T-cell (primary cell): Measurements from ENCODE around the gene SCAMP4. TPM values are rescaled to one million over a fixed set of nuclear protein-coding genes. Genes with fewer than 3 reads are reported as not detected.

Experiments used
- ATAC-seq, 4 experiments: fragments of 200-7000 bp in 3 of 4; fragments of 150-1000 bp in 1 of 4; cut with Tn5 transposase; replicated peaks in 1 of 4; 1 replicate in 3 of 4; 2 replicates in 1 of 4; pipeline ENCODE4 v1.10.0; 2021; ENCODE audit warnings: moderate library complexity in 3 of 4, mild to moderate bottlenecking in 2 of 4, moderate number of reproducible peaks in 1 of 4
- CTCF ChIA-PET, 2 donors: fragments of 300-600 bp; sonication (Branson Sonifier 250); formaldehyde crosslinking; loops; one replicate each; lab custom pipeline; 2022; ENCODE audit warnings: antibody characterized with exemption in 2 of 2; lab: Charles Lee
- POLR2A ChIA-PET, 2 donors: fragments of 300-600 bp; sonication (Branson Sonifier 250); formaldehyde crosslinking; loops; one replicate each; lab custom pipeline; 2022; ENCODE audit warnings: antibody characterized with exemption in 2 of 2; lab: Charles Lee
- DNase-seq, 35 experiments: peaks; one replicate each; pipeline versions ENCODE4 v3.0.0 to v3.0.0-alpha.2; 2013 to 2023
- H3K27ac ChIP-seq: one replicate; pipeline ENCODE4 v1.5.1; 2013; ENCODE audit warnings: low read length
- H3K27me3 ChIP-seq, 2 experiments: replicated peaks in 1 of 2; 1 replicate in 1 of 2; 2 replicates in 1 of 2; pipeline versions ENCODE4 v1.6.1 to v1.7.0; 2013; ENCODE audit warnings: low read length in 1 of 2, mixed read lengths in 1 of 2; ENCODE audit not compliant: control insufficient read depth in 2 of 2, insufficient read depth in 2 of 2; ENCODE audit errors: extremely low read depth in 1 of 2
- H3K36me3 ChIP-seq, 2 donors: 1 replicate in 1 of 2; 2 replicates in 1 of 2; pipeline versions ENCODE4 v1.6.1 to v1.7.0; 2013; ENCODE audit warnings: low read length in 1 of 2; ENCODE audit not compliant: control insufficient read depth in 2 of 2, insufficient read depth in 1 of 2; ENCODE audit errors: extremely low read depth in 1 of 2
- H3K4me1 ChIP-seq, 2 experiments: 1 replicate in 1 of 2; 2 replicates in 1 of 2; pipeline versions ENCODE4 v1.6.1 to v1.7.0; 2013; ENCODE audit warnings: low read length in 2 of 2, mixed read lengths in 1 of 2; ENCODE audit not compliant: insufficient read depth in 2 of 2, control insufficient read depth in 1 of 2; ENCODE audit errors: extremely low read depth in 1 of 2
- H3K4me3 ChIP-seq, 2 donors: 1 replicate in 1 of 2; 2 replicates in 1 of 2; pipeline versions ENCODE4 v1.5.1 to v1.7.0; 2013; ENCODE audit warnings: mild to moderate bottlenecking in 2 of 2, low read length in 1 of 2, moderate library complexity in 1 of 2; ENCODE audit not compliant: control insufficient read depth in 1 of 2; ENCODE audit errors: extremely low read depth in 1 of 2
- H3K9me3 ChIP-seq: 2 replicates; pipeline ENCODE4 v1.7.0; 2013
- H3K27ac Mint-ChIP-seq, 2 donors: one replicate each; pipeline ENCODE4 v1.8.0; 2020 to 2021; ENCODE audit warnings: mild to moderate bottlenecking in 2 of 2, mixed read lengths in 2 of 2
- H3K27me3 Mint-ChIP-seq, 2 donors: one replicate each; pipeline ENCODE4 v1.8.0; 2021 to 2022; ENCODE audit warnings: mixed read lengths in 2 of 2
- H3K36me3 Mint-ChIP-seq: one replicate; pipeline ENCODE4 v1.8.0; 2021; ENCODE audit warnings: mixed read lengths
- H3K4me1 Mint-ChIP-seq, 3 donors: one replicate each; pipeline ENCODE4 v1.8.0; 2020 to 2022; ENCODE audit warnings: mixed read lengths in 3 of 3, mild to moderate bottlenecking in 1 of 3
- H3K4me3 Mint-ChIP-seq, 3 donors: one replicate each; pipeline ENCODE4 v1.8.0; 2020 to 2022; ENCODE audit warnings: mild to moderate bottlenecking in 3 of 3, mixed read lengths in 3 of 3, moderate library complexity in 3 of 3
- H3K9me3 Mint-ChIP-seq, 3 donors: one replicate each; pipeline ENCODE4 v1.8.0; 2020 to 2022; ENCODE audit warnings: mixed read lengths in 3 of 3
- WGBS: methylation state at CpG from one replicate; pipeline ENCODE4 v1.1.5; 2013; ENCODE audit warnings: missing lambda C conversion rate; ENCODE audit not compliant: insufficient coverage; 5-methylcytosine and 5-hydroxymethylcytosine counted together
- total RNA-seq, 35 experiments: library from RNA in 6 of 35; stranded (reverse) in 6 of 35; fragments of 120-200 nt in 1 of 35; gene quantifications; one replicate each; pipeline versions ENCODE4 v1.2.1 to v1.2.4 and lab custom pipeline; 2013 to 2026

The SCAMP4 gene
- total RNA-seq, 5 donors from 2014 or later (not counting 1 experiment from before 2014, with no cell fraction given): 24.8 to 49.2 (median 27.5) TPM

DNA sequence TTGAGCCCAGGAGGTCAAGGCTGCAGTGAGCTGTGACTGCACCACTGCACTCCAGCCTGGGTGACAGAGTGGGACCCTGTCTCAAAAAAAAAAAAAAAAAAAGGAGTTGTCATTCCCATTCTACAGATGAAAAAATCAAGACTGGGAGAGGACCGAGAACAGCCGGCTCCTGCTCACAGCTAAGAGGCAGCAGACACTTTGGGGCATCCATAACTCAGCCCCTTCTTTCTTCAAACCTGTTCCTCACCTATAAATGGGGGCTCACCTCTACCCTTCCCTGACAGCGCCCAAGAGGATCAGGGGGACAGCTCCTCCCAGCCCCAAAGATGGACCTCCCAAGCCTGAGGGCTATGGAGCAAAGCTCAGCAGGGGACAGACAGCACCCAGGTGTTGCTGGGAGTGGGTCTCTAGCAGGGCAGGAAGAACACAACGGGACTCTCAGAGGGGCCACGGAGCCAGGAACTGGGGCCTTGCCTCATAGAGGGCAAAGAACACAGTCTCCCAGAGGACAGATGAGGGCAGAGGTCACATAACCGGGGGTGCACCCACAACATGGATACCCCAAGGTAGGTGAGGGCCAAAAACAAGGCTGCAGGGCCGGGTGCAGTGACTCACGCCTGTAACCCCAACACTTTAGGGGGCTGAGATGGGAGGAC lies 38.4 kb upstream of the SCAMP4 start:
- Mint-ChIP-seq H3K27ac (peak overlapping the region; percentile 27 to 73), H3K4me1 (peaks cover 14 to 24% (median 22%) of the 10 kb centered on the region in 3 donors), H3K27me3 (no peaks in the 10 kb centered on the region), H3K9me3 (no peaks in the 10 kb centered on the region), H3K36me3 (no peaks in the 10 kb centered on the region), H3K4me3 (no peak overlapping the region)
- ChIA-PET CTCF (interaction anchor here in 1 of 2 donors (0.5 to 0.7 kb wide), 2 partner anchors 82 to 85 kb away, joined by 3 to 6 read pairs; no protein-coding TSS in a partner anchor), POLR2A (no interaction called here)
- Histone ChIP-seq H3K4me1 (peaks cover 1 to 36% of the 10 kb centered on the region in 2 experiments), H3K27me3 (no peaks in the 10 kb centered on the region), H3K36me3 (peaks cover 6 to 12% of the 10 kb centered on the region in 2 donors), H3K27ac (no peak overlapping the region), H3K9me3 (no peaks in the 10 kb centered on the region), H3K4me3 (no peak overlapping the region)
- 88% methylated on average over 5 of the region's 8 CpGs for WGBS
- ATAC-seq: no peak
- no peak for DNase-seq

DNA sequence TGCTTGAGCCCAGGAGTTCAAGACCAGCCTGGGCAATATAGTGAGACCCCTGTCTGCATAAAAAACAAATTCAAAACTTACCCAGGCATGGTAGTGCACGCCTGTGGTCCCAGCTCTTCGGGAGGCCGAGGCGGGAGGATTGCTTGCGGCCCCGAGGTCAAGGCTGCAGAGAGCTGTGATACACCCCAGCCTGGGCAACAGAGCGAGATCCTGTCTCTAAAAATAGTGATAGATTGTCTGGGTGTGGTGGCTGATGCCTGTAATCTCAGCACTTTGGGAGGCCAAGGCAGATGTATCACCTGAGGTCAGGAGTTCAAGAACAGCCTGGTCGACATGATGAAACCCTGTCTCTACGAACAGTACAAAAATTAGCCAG lies 37.9 kb upstream of the SCAMP4 start:
- POLR2A ChIA-PET: no interaction called here
- ATAC-seq (no peak), DNase-seq (no peak)
- no peak overlapping the region for H3K4me3 Mint-ChIP-seq
- CTCF ChIA-PET: no interaction called here
- H3K27ac ChIP-seq: no peak overlapping the region
- no peaks in the 10 kb centered on the region for H3K27me3 Mint-ChIP-seq
- no peaks in the 10 kb centered on the region for H3K36me3 Mint-ChIP-seq
- H3K9me3 ChIP-seq: no peaks in the 10 kb centered on the region
- H3K27me3 ChIP-seq: no peaks in the 10 kb centered on the region
- H3K4me1 Mint-ChIP-seq: peaks cover 11 to 21% (median 21%) of the 10 kb centered on the region in 3 donors
- H3K27ac Mint-ChIP-seq: peak overlapping the region; percentile 39 to 73
- H3K9me3 Mint-ChIP-seq: no peaks in the 10 kb centered on the region
- H3K4me1 ChIP-seq: peaks cover 0 to 36% of the 10 kb centered on the region in 2 experiments
- 91% methylated on average over 7 of the region's 9 CpGs for WGBS
- no peak overlapping the region for H3K4me3 ChIP-seq
- H3K36me3 ChIP-seq: peaks cover 8 to 12% of the 10 kb centered on the region in 2 donors

DNA sequence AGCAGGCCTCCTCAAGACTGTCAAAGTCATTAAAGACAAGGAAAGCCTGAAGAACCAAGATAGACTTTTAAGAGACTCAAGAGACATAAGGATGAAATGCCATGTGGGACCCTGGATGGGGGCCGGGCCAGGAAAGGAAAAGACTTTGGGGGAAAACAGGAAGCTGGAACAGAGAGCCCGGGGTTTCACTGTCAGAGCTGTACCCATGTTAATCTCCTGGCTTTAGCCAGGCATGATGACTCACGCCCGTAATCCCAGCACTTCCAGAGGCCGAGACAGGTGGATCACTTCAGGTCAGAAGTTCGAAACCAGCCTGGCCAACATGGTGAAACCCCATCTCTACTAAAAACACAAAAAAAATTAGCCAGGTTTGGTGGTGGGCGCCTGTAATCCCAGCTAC lies 36.2 kb upstream of the SCAMP4 start:
- peaks cover 8 to 50% of the 10 kb centered on the region in 2 experiments for H3K4me1 ChIP-seq
- no peak for ATAC-seq
- no peaks in the 10 kb centered on the region for H3K9me3 ChIP-seq
- Mint-ChIP-seq H3K4me3 (no peak overlapping the region), H3K4me1 (peaks cover 18 to 32% (median 28%) of the 10 kb centered on the region in 3 donors), H3K27me3 (no peaks in the 10 kb centered on the region), H3K9me3 (no peaks in the 10 kb centered on the region), H3K36me3 (no peaks in the 10 kb centered on the region), H3K27ac (peak overlapping the region; percentile 23 to 61)
- H3K27me3 ChIP-seq: no peaks in the 10 kb centered on the region
- peaks cover 15 to 27% of the 10 kb centered on the region in 2 donors for H3K36me3 ChIP-seq
- ChIA-PET CTCF (interaction anchor here in 1 of 2 donors (0.6 to 0.7 kb wide), 2 partner anchors 28 to 179 kb away, joined by 3 to 6 read pairs; no protein-coding TSS in a partner anchor), POLR2A (interaction anchor here in 1 of 2 donors (0.6 kb wide), 1 partner anchor 794 kb away, joined by 3 read pairs; no protein-coding TSS in a partner anchor)
- no peak overlapping the region for H3K4me3 ChIP-seq
- no peak overlapping the region for H3K27ac ChIP-seq
- DNase-seq: no peak
- WGBS: 98% methylated on average over 7 of the region's 7 CpGs

DNA sequence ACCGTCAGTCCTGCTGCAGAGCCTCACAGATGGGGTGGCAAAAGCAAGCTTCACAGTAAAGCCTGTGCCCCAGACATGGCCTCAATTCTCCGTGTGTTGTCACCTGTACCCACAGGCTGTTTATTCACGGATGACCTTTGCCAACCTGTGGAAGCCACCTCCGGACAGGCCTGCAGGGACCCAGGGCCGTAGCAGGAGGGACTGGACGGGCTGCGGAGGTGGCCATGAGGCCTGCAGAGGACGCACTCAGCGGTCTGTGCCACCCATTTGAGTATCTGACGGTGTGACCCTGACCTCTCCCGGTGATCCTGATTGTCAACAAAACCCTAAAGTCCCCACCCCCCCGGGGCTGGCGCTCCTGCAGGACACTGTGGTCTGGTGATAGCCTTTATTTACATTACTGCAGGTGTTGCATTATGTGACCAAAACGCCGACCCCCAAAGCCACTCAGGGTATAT lies 34.0 kb upstream of the SCAMP4 start:
- no peaks in the 10 kb centered on the region for H3K9me3 Mint-ChIP-seq
- 92% methylated on average over 13 of the region's 15 CpGs for WGBS
- no peak overlapping the region for H3K27ac ChIP-seq
- POLR2A ChIA-PET: no interaction called here
- no peaks in the 10 kb centered on the region for H3K36me3 Mint-ChIP-seq
- H3K36me3 ChIP-seq: peaks cover 15 to 27% of the 10 kb centered on the region in 2 donors
- no peak overlapping the region for H3K4me3 Mint-ChIP-seq
- H3K27me3 Mint-ChIP-seq: no peaks in the 10 kb centered on the region
- CTCF ChIA-PET: no interaction called here
- H3K9me3 ChIP-seq: no peaks in the 10 kb centered on the region
- H3K4me1 ChIP-seq: peaks cover 14 to 43% of the 10 kb centered on the region in 2 experiments
- H3K27ac Mint-ChIP-seq: no peak overlapping the region
- ATAC-seq (no peak), DNase-seq (no peak)
- no peak overlapping the region for H3K4me3 ChIP-seq
- H3K4me1 Mint-ChIP-seq: peaks cover 35 to 44% (median 38%) of the 10 kb centered on the region in 3 donors
- no peaks in the 10 kb centered on the region for H3K27me3 ChIP-seq

DNA sequence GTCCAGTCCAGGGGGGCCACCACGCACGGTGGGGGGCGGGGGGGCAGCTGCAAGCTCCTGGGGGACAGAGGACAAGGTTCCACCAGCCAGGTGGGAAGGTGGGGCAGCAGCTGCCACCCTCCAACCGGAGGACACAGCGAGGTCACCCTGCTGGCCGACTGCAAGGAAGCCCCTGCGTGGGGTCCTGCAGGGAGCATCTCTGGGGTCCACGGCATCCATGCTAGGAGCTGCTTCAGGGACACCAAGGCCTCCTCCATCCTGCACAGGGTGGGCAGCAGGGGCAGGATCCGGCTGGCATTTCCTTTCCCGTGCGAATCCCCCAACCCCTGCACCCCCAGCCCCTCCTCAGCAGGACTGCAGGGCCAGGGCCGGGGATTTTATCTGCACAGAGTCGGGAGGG lies 33.6 kb upstream of the SCAMP4 start:
- Histone ChIP-seq H3K4me1 (peaks cover 17 to 48% of the 10 kb centered on the region in 2 experiments), H3K27ac (no peak overlapping the region), H3K4me3 (no peak overlapping the region), H3K9me3 (no peaks in the 10 kb centered on the region), H3K36me3 (peaks cover 15 to 27% of the 10 kb centered on the region in 2 donors), H3K27me3 (no peaks in the 10 kb centered on the region)
- peaks cover 38 to 49% (median 43%) of the 10 kb centered on the region in 3 donors for H3K4me1 Mint-ChIP-seq
- H3K4me3 Mint-ChIP-seq: no peak overlapping the region
- H3K27me3 Mint-ChIP-seq: no peaks in the 10 kb centered on the region
- DNase-seq (no peak), ATAC-seq (no peak)
- 95% methylated on average over 8 of the region's 13 CpGs for WGBS
- H3K27ac Mint-ChIP-seq: no peak overlapping the region
- H3K9me3 Mint-ChIP-seq: no peaks in the 10 kb centered on the region
- CTCF ChIA-PET: no interaction called here
- POLR2A ChIA-PET: no interaction called here
- H3K36me3 Mint-ChIP-seq: no peaks in the 10 kb centered on the region

DNA sequence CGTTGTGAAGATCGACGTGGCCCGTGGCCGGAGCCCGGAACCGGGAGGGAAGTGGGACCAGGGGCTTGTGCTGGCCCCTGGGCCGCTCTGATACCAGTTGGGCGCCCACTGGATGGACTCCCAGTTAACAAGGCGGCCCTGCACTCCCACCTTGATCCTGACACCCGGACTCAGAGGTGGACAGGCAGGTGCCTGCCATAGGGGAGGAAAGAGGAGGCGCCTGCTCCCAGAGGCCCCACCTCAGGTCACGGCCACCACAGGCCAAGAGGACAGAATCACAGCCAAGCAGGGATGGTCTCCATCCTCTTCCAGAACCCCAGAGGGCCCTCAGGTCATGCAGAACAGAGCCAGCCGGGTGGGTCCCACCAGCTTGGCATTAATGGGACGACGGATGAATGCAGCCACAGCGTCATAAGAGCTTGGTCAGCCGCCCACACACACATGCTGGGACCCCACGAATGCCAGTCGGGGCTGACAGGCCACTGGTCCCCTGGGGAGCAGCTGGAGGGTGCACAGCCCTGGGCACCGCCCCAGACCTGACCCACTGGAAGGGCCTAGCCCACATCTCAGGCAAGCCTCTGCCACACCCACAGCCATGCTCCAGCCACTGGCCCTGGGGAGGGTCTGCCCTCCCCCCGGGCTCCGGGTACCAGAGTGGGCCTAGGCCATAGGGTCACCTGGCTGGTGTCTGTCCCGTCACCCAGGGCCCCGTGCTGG lies 32.2 kb upstream of the SCAMP4 start:
- WGBS: 90% methylated on average over 22 of the region's 25 CpGs
- no peaks in the 10 kb centered on the region for H3K9me3 Mint-ChIP-seq
- POLR2A ChIA-PET: no interaction called here
- H3K27ac ChIP-seq: peak overlapping the region; percentile 12
- H3K36me3 Mint-ChIP-seq: no peaks in the 10 kb centered on the region
- peaks cover 15 to 27% of the 10 kb centered on the region in 2 donors for H3K36me3 ChIP-seq
- H3K4me1 Mint-ChIP-seq: peaks cover 38 to 48% (median 39%) of the 10 kb centered on the region in 3 donors
- ATAC-seq: no peak
- DNase-seq: no peak
- no peaks in the 10 kb centered on the region for H3K9me3 ChIP-seq
- peaks cover 17 to 50% of the 10 kb centered on the region in 2 experiments for H3K4me1 ChIP-seq
- CTCF ChIA-PET: no interaction called here
- peak overlapping the region in 1 of 3 donors; percentile 98 for H3K4me3 Mint-ChIP-seq
- H3K27me3 Mint-ChIP-seq: no peaks in the 10 kb centered on the region
- H3K27ac Mint-ChIP-seq: no peak overlapping the region
- H3K4me3 ChIP-seq: no peak overlapping the region
- H3K27me3 ChIP-seq: no peaks in the 10 kb centered on the region
